NCI-H2196 (cell line): ENCODE results near the gene METRNL.
"Not testable (repeated sequence)": the region's sequence is repeated elsewhere in the genome, so short reads cannot be mapped to it uniquely, and the experiment has no call there.

Experiments used
- DNase-seq: peaks from one replicate; lab custom pipeline; 2025; ENCODE audit not compliant: unreplicated experiment; lab: John Stamatoyannopoulos, UW

Gene METRNL

GRCh38 chr17:83134456-83134855 lies 55.0 kb downstream of the METRNL start:
- not testable (repeated sequence) for DNase-seq

GRCh38 chr17:83135692-83136091 lies 56.3 kb downstream of the METRNL start:
- no peak for DNase-seq

DNA sequence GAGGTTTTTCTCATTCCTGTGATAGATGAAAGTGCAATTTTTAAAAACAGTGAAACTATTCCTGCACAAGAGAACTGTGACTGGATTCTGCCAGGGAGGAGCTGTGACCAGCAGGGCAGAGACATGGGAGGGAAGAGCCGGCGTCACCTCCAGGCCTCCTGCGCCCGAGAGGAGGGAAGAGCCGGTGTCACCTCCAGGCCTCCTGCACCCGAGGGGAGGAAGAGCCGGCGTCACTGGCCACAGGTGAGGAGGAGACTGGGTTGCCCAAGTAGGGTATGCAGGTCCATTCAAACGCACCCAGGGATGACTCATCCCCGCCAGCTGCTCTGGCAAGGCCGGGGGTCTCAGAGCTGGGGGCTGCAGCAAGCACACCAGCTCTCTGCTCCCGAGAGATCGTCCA lies 56.7 kb downstream of the METRNL start:
- DNase-seq = no peak

DNA sequence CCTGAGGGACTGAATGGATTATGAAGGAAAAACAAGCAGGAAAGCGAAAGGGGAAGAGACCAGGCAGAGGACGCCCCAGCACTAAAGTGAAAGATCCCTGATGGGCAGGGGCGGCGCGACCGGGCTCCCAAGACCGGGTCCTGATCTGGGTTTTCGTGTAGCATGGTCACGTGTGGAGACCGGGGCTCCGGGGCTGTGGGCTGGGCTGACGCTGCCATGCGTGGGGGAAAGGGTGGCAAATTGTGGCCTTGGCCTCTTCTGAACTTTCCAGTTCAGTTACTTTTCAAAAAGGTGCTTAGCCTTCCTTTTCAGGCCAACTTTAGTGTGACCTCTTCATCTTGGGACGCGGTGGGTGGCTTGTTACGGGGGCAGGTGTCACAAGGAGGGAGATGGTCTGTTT lies 57.5 kb downstream of the METRNL start:
- DNase-seq = no peak

GRCh38 chr17:83137523-83137922 lies 58.1 kb downstream of the METRNL start:
- no peak for DNase-seq

- no peak for DNase-seq
These were observed 59.4 kb downstream of the METRNL start for GRCh38 chr17:83138820-83139219.

- not testable (repeated sequence) for DNase-seq
These were observed 60.3 kb downstream of the METRNL start for GRCh38 chr17:83139541-83140248.

- DNase-seq = not testable (repeated sequence)
These were observed 60.8 kb downstream of the METRNL start for GRCh38 chr17:83140249-83140566.

DNA sequence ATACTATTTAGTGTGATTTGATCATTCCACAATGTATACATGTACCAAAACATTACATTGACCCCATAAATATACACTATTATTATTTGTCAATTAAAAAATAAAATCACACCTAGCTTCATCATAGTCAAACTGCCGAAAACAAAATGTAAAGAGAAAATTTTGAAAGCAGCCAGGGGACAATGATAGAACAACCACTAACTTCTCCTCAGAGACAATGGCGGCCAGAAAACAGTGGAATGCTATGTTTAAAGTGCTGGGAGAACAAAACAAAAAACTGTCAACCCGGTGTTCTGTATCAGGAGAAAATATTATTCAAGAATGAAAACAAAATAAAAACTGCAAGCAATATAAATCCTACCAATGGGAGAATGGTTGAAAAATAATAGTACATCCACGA lies 63.2 kb downstream of the METRNL start:
- DNase-seq = no peak

GRCh38 chr17:83143817-83144231 lies 64.4 kb downstream of the METRNL start:
- no peak for DNase-seq
